Neural crest cell (in vitro differentiated cells): ENCODE results near the gene ADD1. TPM values are rescaled to one million over a fixed set of nuclear protein-coding genes. Genes with fewer than 3 reads are reported as not detected.

Source experiments
- DNase-seq: peaks from one replicate; pipeline ENCODE4 v3.0.0; 2021; ENCODE audit warnings: low read depth, mixed read lengths, low spot score
- H3K27ac Mint-ChIP-seq: one replicate; pipeline ENCODE4 v1.8.0; 2021; ENCODE audit warnings: mild to moderate bottlenecking, mixed read lengths; ENCODE audit not compliant: unreplicated experiment
- H3K27me3 Mint-ChIP-seq: 2 replicates; pipeline ENCODE4 v1.8.0; 2021; ENCODE audit warnings: low read depth, mild to moderate bottlenecking, mixed read lengths
- H3K36me3 Mint-ChIP-seq: 2 replicates; pipeline ENCODE4 v1.8.0; 2021; ENCODE audit warnings: low read depth, mild to moderate bottlenecking, mixed read lengths
- H3K4me1 Mint-ChIP-seq: 2 replicates; pipeline ENCODE4 v1.8.0; 2021; ENCODE audit warnings: mixed read lengths
- H3K4me3 Mint-ChIP-seq: one replicate; pipeline ENCODE4 v1.8.0; 2021; ENCODE audit warnings: mild to moderate bottlenecking, mixed read lengths
- H3K9me3 Mint-ChIP-seq: 2 replicates; pipeline ENCODE4 v1.8.0; 2021; ENCODE audit warnings: mixed read lengths
- CTCF ChIP-seq: fragments of 200-600 bp; sonication (generic); conservative IDR thresholded peaks from 2 replicates; pipeline ENCODE4 v1.5.0; 2021; ENCODE audit warnings: antibody characterized with exemption, mild to moderate bottlenecking
- total RNA-seq: library from RNA; stranded (reverse); gene quantifications from 2 replicates; pipeline ENCODE4 v1.2.1, GENCODE V29; 2021

ADD1 gene
- total RNA-seq, 1 donor from 2014 or later, result 230 TPM

- peaks cover 10% of the 10 kb centered on the region for H3K4me1 Mint-ChIP-seq
- TF ChIP-seq CTCF, result no peak
- peak overlapping the region; percentile 72 for H3K4me3 Mint-ChIP-seq
Measured at GRCh38 chr4:2968381-2968780, 124.7 kb downstream of the ADD1 start.

GRCh38 chr4:2971275-2971674 is 127.6 kb downstream of the ADD1 start:
- no peak for DNase-seq
- H3K9me3 Mint-ChIP-seq, result no peaks in the 10 kb centered on the region
- H3K27me3 Mint-ChIP-seq, result no peaks in the 10 kb centered on the region
- H3K4me1 Mint-ChIP-seq, result no peaks in the 10 kb centered on the region
- TF ChIP-seq CTCF, result no peak
- no peaks in the 10 kb centered on the region for H3K36me3 Mint-ChIP-seq
- no peak overlapping the region for H3K4me3 Mint-ChIP-seq
- no peak overlapping the region for H3K27ac Mint-ChIP-seq

More at GRCh38 chr4:2968381-2968780, 124.7 kb downstream of the ADD1 start:
- DNase-seq, result no peak
- Mint-ChIP-seq H3K27ac (no peak overlapping the region), H3K9me3 (no peaks in the 10 kb centered on the region), H3K36me3 (no peaks in the 10 kb centered on the region), H3K27me3 (no peaks in the 10 kb centered on the region)

- TF ChIP-seq CTCF, result no peak
- Mint-ChIP-seq H3K36me3 (no peaks in the 10 kb centered on the region), H3K9me3 (no peaks in the 10 kb centered on the region), H3K27me3 (no peaks in the 10 kb centered on the region), H3K4me1 (peaks cover 5% of the 10 kb centered on the region), H3K27ac (peak overlapping the region; percentile 85), H3K4me3 (no peak overlapping the region)
- no peak for DNase-seq
Measured at GRCh38 chr4:2977211-2978088, 133.8 kb downstream of the ADD1 start.

Other genes starting within 250 kb of the ADD1 start
- gene TNIP2, start 87.5 kb upstream of the ADD1 start, total RNA-seq, result 25.1 and 26.2 TPM in 2 replicates
- 34.8 and 39.1 TPM in 2 replicates for gene SH3BP2, start 50.8 kb upstream of the ADD1 start, total RNA-seq
- gene NOP14, start 119.6 kb downstream of the ADD1 start, total RNA-seq, result 46.6 and 49.2 TPM in 2 replicates
- gene GRK4, start 119.7 kb downstream of the ADD1 start, total RNA-seq, result 8.9 and 11.6 TPM in 2 replicates
- gene HTT-AS, start 230.7 kb downstream of the ADD1 start, total RNA-seq, result not detected in 2 replicates
- gene HTT, start 230.8 kb downstream of the ADD1 start, total RNA-seq, result 72.0 and 77.7 TPM in 2 replicates